ENCODE measurements around the gene NDUFS2.

DNA sequence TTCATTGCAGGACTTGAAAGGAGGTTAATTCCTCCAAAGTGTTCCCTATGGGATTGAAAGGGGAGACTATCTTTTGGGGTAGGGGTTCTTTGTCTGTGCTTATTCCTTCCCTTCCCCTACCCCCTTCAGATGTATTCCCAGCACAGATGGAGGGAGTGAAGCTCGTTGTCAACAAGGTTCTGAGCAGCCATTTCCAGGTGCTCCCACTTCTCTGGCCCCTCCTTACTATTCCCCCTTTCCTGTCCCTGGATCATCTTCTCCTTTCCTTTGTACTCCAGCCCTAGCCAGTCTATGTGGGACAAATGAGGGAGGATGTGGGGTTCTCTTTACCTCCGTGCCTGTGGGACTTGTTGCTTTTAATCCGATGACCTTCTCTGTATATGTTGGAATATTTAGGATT lies 24.6 kb downstream of the NDUFS2 start:
- TF ChIP-seq POLR2A (IDR thresholded peaks at IDR 0.05) (no peak), CTCF (IDR thresholded peaks at IDR 0.05) (no peak)

All from tibial nerve (tissue), 3 donors.